Esophagus squamous epithelium (tissue), 5 donors: ENCODE results near the gene FOXN1. TPM values are rescaled to one million over a fixed set of nuclear protein-coding genes. Genes with fewer than 3 reads are reported as not detected.

Experiments used
- DNase-seq: peaks from one replicate; lab custom pipeline; 2025; lab: John Stamatoyannopoulos, UW
- H3K27ac ChIP-seq, 4 donors: fragments of 200-600 bp; sonication (generic); one replicate each; pipeline ENCODE4 v1.5.1; 2016 to 2019; ENCODE audit warnings: mild to moderate bottlenecking in 1 of 4
- H3K27me3 ChIP-seq, 4 donors: fragments of 200-600 bp; sonication (generic); 1 replicate in 3 of 4; 2 replicates in 1 of 4; pipeline versions ENCODE4 v1.5.1 to v1.6.0; 2017 to 2021; ENCODE audit warnings: antibody characterized with exemption in 1 of 4
- H3K36me3 ChIP-seq, 3 donors: fragments of 200-600 bp; sonication (generic); one replicate each; pipeline ENCODE4 v1.5.1; 2016 to 2019
- H3K4me1 ChIP-seq, 3 donors: fragments of 200-600 bp; sonication (generic); one replicate each; pipeline ENCODE4 v1.5.1; 2017 to 2019
- H3K4me3 ChIP-seq, 4 donors: fragments of 200-600 bp; sonication (generic); 1 replicate in 3 of 4; 2 replicates in 1 of 4; pipeline ENCODE4 v1.5.1; 2016 to 2019; ENCODE audit warnings: mild to moderate bottlenecking in 2 of 4, moderate library complexity in 1 of 4
- H3K9me3 ChIP-seq, 3 donors: fragments of 200-600 bp; sonication (generic); one replicate each; pipeline ENCODE4 v1.5.1; 2016 to 2019
- POLR2A ChIP-seq, 4 donors: fragments of 450-650 bp; IDR thresholded peaks; one replicate each; pipeline ENCODE4 v1.6.1; 2017; ENCODE audit warnings: antibody characterized with exemption in 4 of 4, mild to moderate bottlenecking in 4 of 4, moderate library complexity in 3 of 4
- WGBS, 2 donors: methylation state at CpG; one replicate each; pipeline ENCODE4 v1.1.5; 2018; 5-methylcytosine and 5-hydroxymethylcytosine counted together
- intact Hi-C: fragments of 100-400 bp; cut with DNase I; formaldehyde crosslinking; loops from one replicate; pipeline ENCODE4 v1.15.0; 2022
- total RNA-seq, 4 donors: library from RNA; depleted of rRNA; stranded (reverse); fragments of >200 nt; gene quantifications; one replicate each; pipeline ENCODE4 v1.1.0, GENCODE V29; 2016
- TF ChIP-seq, protein P1 (sequence below), 6 experiments: fragments of 450-650 bp in 4 of 6; fragments of 200-600 bp in 2 of 6; sonication (generic) in 2 of 6; IDR thresholded peaks; one replicate each; pipeline ENCODE4 v1.5.1; 2016 to 2019; ENCODE audit warnings: antibody characterized with exemption in 6 of 6, mild to moderate bottlenecking in 4 of 6, moderate library complexity in 4 of 6
- donor health status: DM: yes; HTN: yes; CAD: no.

Gene FOXN1
- total RNA-seq, 4 donors from 2014 or later = 10.5 to 17.0 (median 14.8) TPM

DNA sequence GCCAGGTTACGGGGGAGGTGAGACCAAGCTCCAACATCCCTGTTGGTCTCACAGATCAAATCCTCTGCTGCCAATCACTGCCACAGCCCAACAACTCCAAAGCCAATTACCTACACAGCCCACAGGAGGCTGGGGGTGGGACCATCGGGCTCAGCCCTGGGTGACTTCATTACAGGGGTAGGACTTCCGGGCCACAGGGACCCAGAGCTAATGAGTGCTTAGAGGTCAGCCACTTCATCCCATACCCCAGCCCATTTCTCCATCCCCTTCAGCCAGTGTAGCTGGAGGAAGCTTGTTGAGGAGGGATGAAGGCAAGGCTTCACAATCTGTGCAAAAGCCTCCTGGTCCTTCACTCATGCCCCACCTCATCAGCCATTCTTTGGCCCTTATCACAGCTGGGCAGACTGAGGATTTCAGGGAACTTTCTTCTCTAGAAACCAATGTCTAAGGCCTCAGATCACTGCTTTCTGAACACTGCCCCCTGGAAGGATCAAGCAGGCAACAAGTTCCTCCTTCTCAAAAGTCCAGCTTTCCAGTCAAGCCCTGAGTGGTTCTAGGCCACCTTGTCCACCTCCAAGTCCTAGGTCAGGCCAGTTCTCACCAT is 5.8 kb downstream of the FOXN1 start:
- Histone ChIP-seq H3K27ac (no peak overlapping the region), H3K4me3 (no peak overlapping the region), H3K36me3 (peaks cover 0 to 14% (median 0%) of the 10 kb centered on the region in 3 donors), H3K4me1 (peaks cover 17 to 61% (median 28%) of the 10 kb centered on the region in 3 donors), H3K9me3 (no peaks in the 10 kb centered on the region), H3K27me3 (peaks cover 0 to 74% (median 0%) of the 10 kb centered on the region in 4 donors)
- WGBS, 2 donors = 83 to 94% methylated on average over 3 of the region's 3 CpGs
- DNase-seq = no peak
- intact Hi-C loops = no loop called here
- TF ChIP-seq, protein P1, sequence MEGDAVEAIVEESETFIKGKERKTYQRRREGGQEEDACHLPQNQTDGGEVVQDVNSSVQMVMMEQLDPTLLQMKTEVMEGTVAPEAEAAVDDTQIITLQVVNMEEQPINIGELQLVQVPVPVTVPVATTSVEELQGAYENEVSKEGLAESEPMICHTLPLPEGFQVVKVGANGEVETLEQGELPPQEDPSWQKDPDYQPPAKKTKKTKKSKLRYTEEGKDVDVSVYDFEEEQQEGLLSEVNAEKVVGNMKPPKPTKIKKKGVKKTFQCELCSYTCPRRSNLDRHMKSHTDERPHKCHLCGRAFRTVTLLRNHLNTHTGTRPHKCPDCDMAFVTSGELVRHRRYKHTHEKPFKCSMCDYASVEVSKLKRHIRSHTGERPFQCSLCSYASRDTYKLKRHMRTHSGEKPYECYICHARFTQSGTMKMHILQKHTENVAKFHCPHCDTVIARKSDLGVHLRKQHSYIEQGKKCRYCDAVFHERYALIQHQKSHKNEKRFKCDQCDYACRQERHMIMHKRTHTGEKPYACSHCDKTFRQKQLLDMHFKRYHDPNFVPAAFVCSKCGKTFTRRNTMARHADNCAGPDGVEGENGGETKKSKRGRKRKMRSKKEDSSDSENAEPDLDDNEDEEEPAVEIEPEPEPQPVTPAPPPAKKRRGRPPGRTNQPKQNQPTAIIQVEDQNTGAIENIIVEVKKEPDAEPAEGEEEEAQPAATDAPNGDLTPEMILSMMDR (IDR thresholded peaks at IDR 0.05) = no peak
- no peak for TF ChIP-seq POLR2A (IDR thresholded peaks at IDR 0.05)

DNA sequence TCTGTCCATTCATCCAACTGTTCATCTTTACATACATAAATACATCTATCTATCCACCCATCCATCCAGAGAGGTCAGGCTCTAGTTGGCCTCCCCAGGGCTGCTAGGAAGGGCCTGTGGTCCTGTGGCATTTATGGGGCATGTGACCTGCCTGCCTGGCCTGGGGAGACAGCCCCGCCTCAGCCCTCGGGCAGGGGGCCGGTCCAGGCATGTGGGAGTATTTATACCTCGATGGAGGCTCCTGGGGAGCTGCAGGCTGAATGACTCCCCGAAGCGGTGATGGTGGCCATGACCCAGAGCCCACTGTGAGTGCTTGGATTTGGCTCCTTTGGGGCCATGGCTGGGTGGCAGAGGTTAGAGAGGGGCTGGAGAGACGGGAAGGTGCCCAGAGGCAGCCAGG is 7.3 kb downstream of the FOXN1 start:
- H3K27me3 ChIP-seq = peaks cover 0 to 59% (median 0%) of the 10 kb centered on the region in 4 donors
- H3K9me3 ChIP-seq = no peaks in the 10 kb centered on the region
- intact Hi-C loops = no loop called here
- 74 to 78% methylated on average over 1 to 4 of the region's 7 CpGs for WGBS, 2 donors
- H3K27ac ChIP-seq = peak overlapping the region in 2 of 4 donors; percentile 70 to 80
- H3K4me1 ChIP-seq = peaks cover 10 to 46% (median 17%) of the 10 kb centered on the region in 3 donors
- peaks cover 0 to 14% (median 0%) of the 10 kb centered on the region in 3 donors for H3K36me3 ChIP-seq
- H3K4me3 ChIP-seq = no peak overlapping the region
- DNase-seq = no peak
- no peak for TF ChIP-seq POLR2A (IDR thresholded peaks at IDR 0.05)
- TF ChIP-seq, protein P1 (IDR thresholded peaks at IDR 0.05) = no peak

DNA sequence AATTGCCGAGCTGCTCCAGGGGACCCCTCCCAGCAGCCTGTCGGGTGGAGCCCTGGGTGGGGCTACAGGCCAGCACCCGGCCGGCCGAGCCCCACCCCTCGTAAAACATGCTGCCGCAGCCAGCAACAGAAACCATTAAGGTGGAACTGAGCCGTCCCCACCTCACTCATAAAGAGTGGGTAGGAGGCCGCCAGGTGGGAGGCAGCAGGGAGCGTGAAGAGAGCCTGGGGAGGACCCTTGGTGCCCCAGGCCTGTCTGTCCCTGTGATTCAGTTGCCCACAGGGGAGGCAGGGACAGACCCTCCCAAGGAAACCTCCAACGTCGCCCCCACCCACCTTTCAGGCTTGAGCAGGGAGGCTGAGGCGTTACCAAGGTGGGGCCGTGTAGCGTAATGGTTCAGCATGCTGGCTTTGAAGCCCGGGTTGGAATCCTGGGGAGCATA is 8.4 kb downstream of the FOXN1 start:
- peak overlapping the region in 3 of 4 donors; percentile 59 to 80 (median 70) for H3K27ac ChIP-seq
- intact Hi-C loops = no loop called here
- no peak overlapping the region for H3K4me3 ChIP-seq
- no peak for TF ChIP-seq POLR2A (IDR thresholded peaks at IDR 0.05)
- TF ChIP-seq, protein P1 (IDR thresholded peaks at IDR 0.05) = no peak
- peaks cover 5 to 35% (median 15%) of the 10 kb centered on the region in 3 donors for H3K4me1 ChIP-seq
- peaks cover 0 to 48% (median 0%) of the 10 kb centered on the region in 4 donors for H3K27me3 ChIP-seq
- DNase-seq = no peak
- no peaks in the 10 kb centered on the region for H3K9me3 ChIP-seq
- WGBS, 2 donors = 48% methylated on average over 6 of the region's 16 CpGs; no CpG with 5 or more reads in 1 of the 2 donors
- peaks cover 0 to 24% (median 0%) of the 10 kb centered on the region in 3 donors for H3K36me3 ChIP-seq

DNA sequence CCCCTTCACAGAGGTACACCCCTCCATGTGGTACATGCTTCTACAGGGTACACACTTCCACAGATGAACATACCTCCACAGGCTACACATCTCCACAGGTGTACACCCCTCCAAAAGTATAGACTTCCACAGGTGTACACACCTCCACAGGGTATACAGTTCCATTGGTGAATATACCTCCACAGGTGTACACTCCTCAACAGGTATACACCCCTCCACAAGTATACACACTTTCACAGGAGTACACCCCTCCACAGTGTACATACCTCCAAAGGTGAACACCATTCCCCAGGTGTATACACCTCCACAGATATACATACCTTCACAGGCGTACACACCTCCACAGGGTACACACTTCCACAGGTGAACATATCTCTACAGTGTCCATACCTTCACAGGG is 9.4 kb downstream of the FOXN1 start:
- Histone ChIP-seq H3K9me3 (no peaks in the 10 kb centered on the region), H3K36me3 (peaks cover 0 to 25% (median 0%) of the 10 kb centered on the region in 3 donors), H3K27me3 (peaks cover 0 to 39% (median 0%) of the 10 kb centered on the region in 4 donors), H3K4me3 (no peak overlapping the region), H3K27ac (no peak overlapping the region), H3K4me1 (peaks cover 5 to 26% (median 9%) of the 10 kb centered on the region in 3 donors)
- 87 to 91% methylated on average over 1 of the region's 1 CpG for WGBS, 2 donors
- TF ChIP-seq, protein P1 (IDR thresholded peaks at IDR 0.05) = no peak
- TF ChIP-seq POLR2A (IDR thresholded peaks at IDR 0.05) = no peak
- no peak for DNase-seq
- intact Hi-C loops = no loop called here

DNA sequence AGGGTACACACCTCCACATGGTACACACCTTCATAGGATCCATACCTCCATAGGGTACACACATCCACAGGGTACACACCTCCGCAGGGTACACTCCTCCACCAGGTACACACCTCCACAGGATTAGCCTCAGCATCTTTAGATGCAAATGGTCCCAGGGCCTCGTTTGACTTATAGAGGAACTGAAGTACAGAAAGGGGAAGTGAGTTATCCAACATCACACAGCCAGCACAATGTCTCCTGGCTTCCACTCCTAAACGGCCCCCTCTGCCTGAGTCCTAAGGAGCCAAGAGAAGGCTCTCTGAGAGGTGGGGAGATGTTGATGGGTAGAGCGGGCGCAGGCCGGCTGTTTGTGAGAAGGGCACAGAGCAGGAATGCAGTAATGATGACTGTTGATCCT is 12.0 kb downstream of the FOXN1 start:
- Histone ChIP-seq H3K27me3 (peaks cover 0 to 13% (median 0%) of the 10 kb centered on the region in 4 donors), H3K4me3 (no peak overlapping the region), H3K4me1 (peaks cover 5 to 29% (median 9%) of the 10 kb centered on the region in 3 donors), H3K27ac (no peak overlapping the region), H3K9me3 (no peaks in the 10 kb centered on the region), H3K36me3 (peaks cover 0 to 21% (median 0%) of the 10 kb centered on the region in 3 donors)
- 57 to 61% methylated on average over 6 of the region's 6 CpGs for WGBS, 2 donors
- intact Hi-C loops = no loop called here
- TF ChIP-seq, protein P1 (IDR thresholded peaks at IDR 0.05) = no peak
- no peak for TF ChIP-seq POLR2A (IDR thresholded peaks at IDR 0.05)
- no peak for DNase-seq
